Suprapubic skin (tissue), 4 donors: ENCODE data around the gene SWT1. TPM values are rescaled to one million over a fixed set of nuclear protein-coding genes. Genes with fewer than 3 reads are reported as not detected.

ENCODE experiments used
- DNase-seq, 2 donors: peaks; one replicate each; pipeline ENCODE4 v3.0.0-alpha.2; 2019; ENCODE audit warnings: low spot score in 2 of 2
- H3K27ac ChIP-seq: fragments of 200-600 bp; sonication (generic); one replicate; pipeline ENCODE4 v1.5.1; 2019
- H3K27me3 ChIP-seq: fragments of 200-600 bp; sonication (generic); one replicate; pipeline ENCODE4 v1.5.1; 2019
- H3K36me3 ChIP-seq: fragments of 200-600 bp; sonication (generic); one replicate; pipeline ENCODE4 v1.5.1; 2019
- H3K4me1 ChIP-seq: fragments of 200-600 bp; sonication (generic); one replicate; pipeline ENCODE4 v1.5.1; 2019
- H3K4me3 ChIP-seq: fragments of 200-600 bp; sonication (generic); one replicate; pipeline ENCODE4 v1.5.1; 2019; ENCODE audit warnings: mild to moderate bottlenecking
- H3K9me3 ChIP-seq: fragments of 200-600 bp; sonication (generic); one replicate; pipeline ENCODE4 v1.5.1; 2019
- CTCF ChIP-seq, 2 donors: fragments of 200-600 bp in 1 of 2; fragments of 450-650 bp in 1 of 2; sonication (generic) in 1 of 2; IDR thresholded peaks; one replicate each; pipeline ENCODE4 v1.5.1; 2016 to 2019; ENCODE audit warnings: antibody characterized with exemption in 2 of 2, mild to moderate bottlenecking in 1 of 2, moderate library complexity in 1 of 2
- EP300 ChIP-seq: sonication (generic); formaldehyde crosslinking; IDR thresholded peaks from one replicate; pipeline ENCODE4 v1.6.1; 2017; ENCODE audit warnings: antibody characterized with exemption
- POLR2A ChIP-seq, 2 donors: fragments of 450-650 bp; IDR thresholded peaks; one replicate each; pipeline ENCODE4 v1.6.1; 2017; ENCODE audit warnings: antibody characterized with exemption in 2 of 2, mild to moderate bottlenecking in 2 of 2, moderate library complexity in 2 of 2
- POLR2AphosphoS5 ChIP-seq, 3 donors: sonication (generic); formaldehyde crosslinking; IDR thresholded peaks; one replicate each; pipeline ENCODE4 v1.6.1; 2017; ENCODE audit warnings: antibody characterized with exemption in 3 of 3
- WGBS: methylation state at CpG from one replicate; pipeline ENCODE4 v1.1.5; 2018; 5-methylcytosine and 5-hydroxymethylcytosine counted together
- total RNA-seq, 4 donors: library from RNA; depleted of rRNA; stranded (reverse); fragments of >200 nt; gene quantifications; one replicate each; pipeline ENCODE4 v1.1.0, GENCODE V29; 2016

Gene SWT1
- total RNA-seq, 4 donors from 2014 or later = 3.4 to 11.2 (median 5.8) TPM

GRCh38 chr1:185112356-185112755 lies 44.6 kb upstream of the SWT1 start:
- TF ChIP-seq POLR2AphosphoS5 (IDR thresholded peaks at IDR 0.05) (no peak), EP300 (no peak), CTCF (IDR thresholded peaks at IDR 0.05) (no peak), POLR2A (IDR thresholded peaks at IDR 0.05) (no peak)
- Histone ChIP-seq H3K27me3 (no peaks in the 10 kb centered on the region), H3K4me3 (no peak overlapping the region), H3K36me3 (no peaks in the 10 kb centered on the region), H3K9me3 (peaks cover 13% of the 10 kb centered on the region), H3K27ac (no peak overlapping the region), H3K4me1 (no peaks in the 10 kb centered on the region)
- no peak for DNase-seq
- 71% methylated on average over 2 of the region's 2 CpGs for WGBS

GRCh38 chr1:185129708-185130107 lies 27.3 kb upstream of the SWT1 start:
- H3K4me3 ChIP-seq = no peak overlapping the region
- no peaks in the 10 kb centered on the region for H3K9me3 ChIP-seq
- peaks cover 72% of the 10 kb centered on the region for H3K36me3 ChIP-seq
- H3K27me3 ChIP-seq = no peaks in the 10 kb centered on the region
- no peaks in the 10 kb centered on the region for H3K4me1 ChIP-seq
- H3K27ac ChIP-seq = no peak overlapping the region
- WGBS = 85% methylated on average over 2 of the region's 2 CpGs
- DNase-seq = no peak
- TF ChIP-seq CTCF (IDR thresholded peaks at IDR 0.05) (no peak), POLR2AphosphoS5 (IDR thresholded peaks at IDR 0.05) (no peak), POLR2A (IDR thresholded peaks at IDR 0.05) (no peak), EP300 (no peak)

GRCh38 chr1:185132534-185132933 lies 24.4 kb upstream of the SWT1 start:
- TF ChIP-seq POLR2AphosphoS5 (IDR thresholded peaks at IDR 0.05) (no peak), EP300 (no peak), POLR2A (IDR thresholded peaks at IDR 0.05) (no peak), CTCF (IDR thresholded peaks at IDR 0.05) (no peak)
- WGBS = 95% methylated on average over 1 of the region's 1 CpG
- Histone ChIP-seq H3K36me3 (peaks cover 67% of the 10 kb centered on the region), H3K4me1 (no peaks in the 10 kb centered on the region), H3K4me3 (no peak overlapping the region), H3K9me3 (no peaks in the 10 kb centered on the region), H3K27ac (no peak overlapping the region), H3K27me3 (no peaks in the 10 kb centered on the region)
- no peak for DNase-seq

DNA sequence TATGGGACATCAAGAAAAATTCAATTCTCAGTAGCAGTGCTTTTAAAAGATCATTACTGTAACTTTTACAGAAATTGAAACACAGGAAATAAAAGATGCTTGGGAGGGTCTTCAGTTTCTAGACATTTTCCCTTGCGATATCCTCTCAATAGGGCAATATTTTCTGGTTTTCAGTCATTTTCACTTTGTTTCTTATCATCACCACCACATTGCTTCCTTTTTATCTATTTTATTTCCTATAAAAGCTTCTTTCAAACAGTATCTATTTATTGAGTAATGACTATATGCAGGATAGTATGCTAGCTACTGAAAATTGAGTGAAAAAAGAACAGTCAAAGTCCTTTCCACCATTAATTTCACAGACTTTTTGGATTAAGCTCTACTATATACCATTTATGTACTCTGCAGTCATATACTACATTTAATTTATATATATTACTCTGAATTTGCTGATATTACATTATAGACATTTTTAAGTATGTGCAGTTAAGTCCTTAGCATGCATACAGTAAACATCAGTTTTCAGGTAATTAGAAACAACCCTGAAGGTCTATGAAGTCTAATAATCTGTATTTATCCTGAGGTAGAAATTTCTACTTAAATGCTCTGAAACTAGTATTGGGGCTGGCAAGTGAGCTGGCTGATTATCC lies 18.9 kb upstream of the SWT1 start:
- no peak overlapping the region for H3K4me3 ChIP-seq
- H3K27me3 ChIP-seq = no peaks in the 10 kb centered on the region
- no peak for DNase-seq
- no peaks in the 10 kb centered on the region for H3K4me1 ChIP-seq
- H3K36me3 ChIP-seq = peaks cover 57% of the 10 kb centered on the region
- 90% methylated on average over 1 of the region's 1 CpG for WGBS
- TF ChIP-seq EP300 (no peak), POLR2A (IDR thresholded peaks at IDR 0.05) (no peak), POLR2AphosphoS5 (IDR thresholded peaks at IDR 0.05) (no peak), CTCF (IDR thresholded peaks at IDR 0.05) (no peak)
- H3K27ac ChIP-seq = no peak overlapping the region
- no peaks in the 10 kb centered on the region for H3K9me3 ChIP-seq

GRCh38 chr1:185139246-185139645 lies 17.7 kb upstream of the SWT1 start:
- H3K27me3 ChIP-seq = no peaks in the 10 kb centered on the region
- DNase-seq = no peak
- H3K36me3 ChIP-seq = peaks cover 52% of the 10 kb centered on the region
- no peak overlapping the region for H3K27ac ChIP-seq
- no peak for TF ChIP-seq EP300
- TF ChIP-seq POLR2A (IDR thresholded peaks at IDR 0.05) = no peak
- no peak for TF ChIP-seq POLR2AphosphoS5 (IDR thresholded peaks at IDR 0.05)
- no peak for TF ChIP-seq CTCF (IDR thresholded peaks at IDR 0.05)
- H3K9me3 ChIP-seq = no peaks in the 10 kb centered on the region
- H3K4me1 ChIP-seq = no peaks in the 10 kb centered on the region
- H3K4me3 ChIP-seq = no peak overlapping the region
- WGBS = 95% methylated on average over 4 of the region's 4 CpGs
